T-helper 17 cell (primary cell): ENCODE results near the gene FETUB. TPM values are rescaled to one million over a fixed set of nuclear protein-coding genes. Genes with fewer than 3 reads are reported as not detected.

Experiments
- ATAC-seq: fragments of 150-1000 bp; cut with Tn5 transposase; 2 replicates; pipeline ENCODE4 v1.10.0; 2021; ENCODE audit warnings: mild to moderate bottlenecking, moderate library complexity
- DNase-seq, 3 donors: peaks; one replicate each; pipeline versions ENCODE4 v3.0.0 to v3.0.0-alpha.2; 2020 to 2021
- H3K9me3 ChIP-seq: one replicate; pipeline ENCODE4 v1.7.0; 2013; ENCODE audit warnings: low read length, mild to moderate bottlenecking; ENCODE audit not compliant: control insufficient read depth, poor library complexity, severe bottlenecking
- H3K27ac Mint-ChIP-seq: one replicate; pipeline ENCODE4 v1.8.0; 2022; ENCODE audit warnings: mild to moderate bottlenecking, moderate library complexity, mixed read lengths
- H3K27me3 Mint-ChIP-seq: one replicate; pipeline ENCODE4 v1.8.0; 2022; ENCODE audit warnings: mixed read lengths
- H3K36me3 Mint-ChIP-seq: one replicate; pipeline ENCODE4 v1.8.0; 2022; ENCODE audit warnings: low read depth, mixed read lengths
- H3K4me1 Mint-ChIP-seq: one replicate; pipeline ENCODE4 v1.8.0; 2022; ENCODE audit warnings: mild to moderate bottlenecking, mixed read lengths
- H3K4me3 Mint-ChIP-seq: one replicate; pipeline ENCODE4 v1.8.0; 2022; ENCODE audit warnings: mild to moderate bottlenecking, moderate library complexity, mixed read lengths
- total RNA-seq, 4 donors: library from RNA in 2 of 4; stranded (reverse) in 2 of 4; gene quantifications; one replicate each; pipeline ENCODE4 v1.2.3 and lab custom pipeline; 2022 to 2026

Gene FETUB, protein sequence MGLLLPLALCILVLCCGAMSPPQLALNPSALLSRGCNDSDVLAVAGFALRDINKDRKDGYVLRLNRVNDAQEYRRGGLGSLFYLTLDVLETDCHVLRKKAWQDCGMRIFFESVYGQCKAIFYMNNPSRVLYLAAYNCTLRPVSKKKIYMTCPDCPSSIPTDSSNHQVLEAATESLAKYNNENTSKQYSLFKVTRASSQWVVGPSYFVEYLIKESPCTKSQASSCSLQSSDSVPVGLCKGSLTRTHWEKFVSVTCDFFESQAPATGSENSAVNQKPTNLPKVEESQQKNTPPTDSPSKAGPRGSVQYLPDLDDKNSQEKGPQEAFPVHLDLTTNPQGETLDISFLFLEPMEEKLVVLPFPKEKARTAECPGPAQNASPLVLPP
- total RNA-seq, result not detected
- 0 reads per million in 2 donors for total RNA-seq (lab: John Stamatoyannopoulos, UW)

DNA sequence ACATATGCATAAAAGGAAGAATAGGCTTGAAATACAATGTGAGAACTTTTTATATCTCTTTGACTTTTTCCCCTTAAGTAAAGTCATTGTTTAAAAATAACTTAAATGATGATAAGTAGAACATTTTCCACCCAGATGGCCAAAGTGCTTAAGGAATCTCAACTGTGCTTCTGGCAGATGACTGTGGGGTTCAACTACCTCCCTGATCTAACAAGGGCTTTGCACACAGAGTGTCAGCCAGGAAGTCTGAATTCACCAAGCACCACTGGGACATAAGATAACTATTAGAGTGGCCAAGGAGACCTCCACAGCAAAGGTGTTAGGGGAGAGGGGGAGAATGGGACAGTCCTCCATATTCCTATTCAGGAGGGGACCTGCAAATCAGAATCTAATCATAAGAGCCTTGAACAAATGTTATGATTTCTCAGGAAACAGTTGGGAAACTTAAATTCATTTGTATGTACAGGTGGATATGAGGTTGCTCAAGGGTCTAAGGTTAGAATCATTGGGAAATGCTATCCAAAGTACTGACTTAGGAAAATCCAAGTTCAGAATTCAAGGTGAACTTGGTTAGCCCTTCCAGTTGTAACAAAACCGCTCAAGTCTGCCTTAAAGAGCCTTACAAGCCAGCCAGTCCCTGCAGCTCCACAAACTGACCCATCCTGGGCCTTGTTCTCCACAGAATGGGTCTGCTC lies at the start of gene FETUB:
Gene FETUB, plus strand, starts transcription at position 622 of the 695 bp plus-strand sequence. Its CDS starts 62 bp downstream, at position 684.
- Mint-ChIP-seq H3K27ac (no peak within 1 kb of the TSS), H3K36me3 (peaks cover 3% of the 10 kb centered on the region), H3K27me3 (peaks cover 69% of the 10 kb centered on the region), H3K4me3 (no peak within 1 kb of the TSS), H3K4me1 (peaks cover 2% of the 10 kb centered on the region)
- ATAC-seq (no peak), DNase-seq (no peak)
- no peaks in the 10 kb centered on the region for H3K9me3 ChIP-seq

DNA sequence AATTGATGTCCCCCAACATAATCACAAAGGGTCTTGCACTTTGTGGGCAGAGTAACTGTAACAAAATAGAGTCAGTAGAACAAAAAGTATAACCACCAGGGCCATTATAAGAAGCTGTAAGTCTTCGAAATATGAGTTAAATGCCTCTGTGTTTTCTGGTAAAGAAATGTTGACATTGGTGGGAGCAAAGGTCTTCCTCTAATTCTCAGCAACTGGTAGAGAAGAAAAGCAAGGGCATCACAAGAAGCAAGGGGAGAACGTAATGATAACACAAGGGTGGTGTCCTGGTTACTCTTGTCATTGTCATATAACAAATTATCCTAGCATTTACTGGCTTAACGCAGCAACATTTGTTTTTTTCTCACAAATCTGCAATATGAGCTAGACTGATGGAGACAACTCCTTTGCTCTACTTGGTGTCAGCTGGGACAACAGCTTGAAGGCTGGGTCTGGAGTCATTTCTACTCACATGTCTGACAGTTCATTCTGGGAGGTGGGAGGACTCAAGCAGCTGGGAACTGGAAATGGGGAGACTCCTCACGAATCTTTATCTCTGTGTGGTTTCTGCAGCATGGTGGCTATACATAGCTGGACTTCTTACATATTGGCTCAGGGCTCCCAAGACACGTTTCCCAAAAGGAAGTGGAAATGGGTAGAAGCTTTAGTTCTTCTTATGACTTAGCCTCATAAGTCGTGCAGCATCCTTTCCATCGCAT lies 49.5 kb upstream of the FETUB start:
- no peaks in the 10 kb centered on the region for H3K9me3 ChIP-seq
- Mint-ChIP-seq H3K4me3 (no peak overlapping the region), H3K27ac (peak overlapping the region; percentile 84), H3K36me3 (no peaks in the 10 kb centered on the region), H3K27me3 (no peaks in the 10 kb centered on the region), H3K4me1 (peaks cover 8% of the 10 kb centered on the region)
- no peak for DNase-seq
- no peak for ATAC-seq

DNA sequence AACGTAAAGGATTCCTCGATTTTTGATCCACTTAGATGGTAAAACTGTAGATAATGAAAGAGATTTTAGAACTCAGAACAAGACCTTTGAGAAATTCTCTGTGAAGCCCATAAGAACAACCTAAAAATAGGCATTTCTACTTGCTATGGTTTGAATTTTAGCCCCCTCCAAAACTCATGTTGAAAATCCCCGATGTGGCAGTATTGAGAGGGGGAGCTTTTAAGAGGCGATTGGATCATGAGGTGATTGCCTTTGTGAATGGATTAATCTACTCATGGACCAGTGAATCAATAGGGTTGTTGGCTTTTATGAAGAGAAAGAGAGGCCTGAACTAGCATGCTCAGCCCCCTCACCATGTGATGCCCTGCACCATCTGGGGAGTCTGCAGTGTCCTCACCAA lies 47.5 kb upstream of the FETUB start:
- Mint-ChIP-seq H3K4me3 (no peak overlapping the region), H3K36me3 (no peaks in the 10 kb centered on the region), H3K27ac (no peak overlapping the region), H3K4me1 (peaks cover 8% of the 10 kb centered on the region), H3K27me3 (peaks cover 5% of the 10 kb centered on the region)
- ATAC-seq (no peak), DNase-seq (no peak)
- no peaks in the 10 kb centered on the region for H3K9me3 ChIP-seq

DNA sequence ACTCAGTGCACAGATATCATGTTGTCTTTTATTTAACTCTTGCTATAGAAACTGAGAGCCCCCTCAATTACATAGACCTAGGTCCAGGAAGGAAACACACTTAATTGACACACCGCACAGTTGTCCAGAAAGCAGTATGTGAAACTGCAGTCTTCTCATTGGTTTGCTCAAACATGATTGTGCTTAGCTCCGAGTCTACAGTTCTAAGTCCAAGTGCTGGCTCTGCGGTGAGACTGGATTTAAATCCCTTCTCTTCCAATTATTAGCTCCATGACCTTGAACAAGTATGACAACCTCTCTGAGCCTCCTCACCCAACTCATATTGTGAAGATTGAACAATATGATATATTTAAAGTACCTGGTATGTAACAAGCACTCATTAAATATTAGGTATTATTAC lies 46.3 kb upstream of the FETUB start:
- Mint-ChIP-seq H3K27me3 (peaks cover 9% of the 10 kb centered on the region), H3K36me3 (no peaks in the 10 kb centered on the region), H3K4me1 (peaks cover 8% of the 10 kb centered on the region), H3K27ac (no peak overlapping the region), H3K4me3 (no peak overlapping the region)
- no peak for DNase-seq
- no peaks in the 10 kb centered on the region for H3K9me3 ChIP-seq
- no peak for ATAC-seq

DNA sequence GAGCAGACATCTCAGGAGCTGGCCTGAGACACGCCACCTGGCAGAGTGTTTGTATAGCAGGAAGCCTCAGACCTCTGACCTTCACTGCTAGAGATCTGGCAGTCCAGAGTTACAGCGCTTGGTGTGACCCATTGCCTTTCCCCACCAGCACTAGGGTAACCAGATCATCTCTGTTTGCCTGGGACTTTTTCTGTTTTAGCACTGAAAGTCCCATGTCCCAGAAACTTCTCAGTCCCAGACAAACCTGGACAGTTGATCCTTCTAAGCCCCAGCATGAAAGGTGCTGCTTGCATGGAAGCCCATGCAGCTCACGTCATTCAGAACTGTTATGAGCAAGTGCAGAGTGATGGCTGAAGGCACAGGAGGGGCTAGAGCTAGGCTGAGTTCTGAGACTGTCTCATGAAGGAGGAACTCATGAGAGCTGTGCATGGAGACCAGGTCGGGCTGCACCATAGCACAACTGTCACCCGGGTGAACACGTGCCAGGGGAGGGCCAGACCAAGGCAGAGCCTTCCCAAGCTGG lies 45.5 kb upstream of the FETUB start:
- no peaks in the 10 kb centered on the region for H3K9me3 ChIP-seq
- Mint-ChIP-seq H3K27ac (no peak overlapping the region), H3K4me1 (peaks cover 8% of the 10 kb centered on the region), H3K4me3 (no peak overlapping the region), H3K27me3 (peaks cover 9% of the 10 kb centered on the region), H3K36me3 (no peaks in the 10 kb centered on the region)
- ATAC-seq, result no peak
- DNase-seq, result no peak

DNA sequence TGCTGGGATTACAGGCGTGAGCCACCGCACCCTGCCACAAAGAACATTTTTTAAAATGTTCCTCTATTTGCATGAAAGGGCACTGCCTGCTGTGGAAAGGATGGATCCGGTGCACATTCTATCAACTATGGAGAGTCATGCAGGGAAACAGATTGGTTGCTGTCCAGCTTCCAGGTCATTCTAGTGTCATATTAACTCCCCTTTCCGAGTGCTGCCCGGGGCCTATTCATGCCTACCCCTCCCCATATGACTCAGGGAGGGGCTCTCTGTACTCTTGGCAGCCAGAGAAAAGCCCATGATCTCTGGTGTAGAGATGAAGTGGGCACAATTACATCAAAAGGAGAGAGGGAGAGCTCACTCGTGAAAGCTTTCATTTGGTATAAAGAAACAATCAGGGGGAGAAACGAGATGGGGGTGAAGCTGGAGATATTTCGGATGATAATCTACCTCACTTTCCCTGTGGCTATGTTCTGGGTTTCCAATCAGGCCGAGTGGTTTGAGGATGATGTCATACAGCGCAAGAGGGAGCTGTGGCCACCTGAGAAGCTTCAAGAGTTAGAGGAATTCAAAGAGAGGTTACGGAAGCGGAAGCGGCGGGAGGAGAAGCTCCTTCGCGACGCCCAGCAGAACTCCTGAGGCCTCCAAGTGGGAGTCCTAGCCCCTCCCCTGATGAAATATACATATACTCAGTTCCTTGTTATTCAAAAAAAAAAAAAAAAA lies 43.5 kb upstream of the FETUB start:
- Mint-ChIP-seq H3K36me3 (no peaks in the 10 kb centered on the region), H3K27ac (no peak overlapping the region), H3K4me3 (no peak overlapping the region), H3K4me1 (peaks cover 2% of the 10 kb centered on the region), H3K27me3 (peaks cover 9% of the 10 kb centered on the region)
- ATAC-seq (no peak), DNase-seq (no peak)
- no peaks in the 10 kb centered on the region for H3K9me3 ChIP-seq

DNA sequence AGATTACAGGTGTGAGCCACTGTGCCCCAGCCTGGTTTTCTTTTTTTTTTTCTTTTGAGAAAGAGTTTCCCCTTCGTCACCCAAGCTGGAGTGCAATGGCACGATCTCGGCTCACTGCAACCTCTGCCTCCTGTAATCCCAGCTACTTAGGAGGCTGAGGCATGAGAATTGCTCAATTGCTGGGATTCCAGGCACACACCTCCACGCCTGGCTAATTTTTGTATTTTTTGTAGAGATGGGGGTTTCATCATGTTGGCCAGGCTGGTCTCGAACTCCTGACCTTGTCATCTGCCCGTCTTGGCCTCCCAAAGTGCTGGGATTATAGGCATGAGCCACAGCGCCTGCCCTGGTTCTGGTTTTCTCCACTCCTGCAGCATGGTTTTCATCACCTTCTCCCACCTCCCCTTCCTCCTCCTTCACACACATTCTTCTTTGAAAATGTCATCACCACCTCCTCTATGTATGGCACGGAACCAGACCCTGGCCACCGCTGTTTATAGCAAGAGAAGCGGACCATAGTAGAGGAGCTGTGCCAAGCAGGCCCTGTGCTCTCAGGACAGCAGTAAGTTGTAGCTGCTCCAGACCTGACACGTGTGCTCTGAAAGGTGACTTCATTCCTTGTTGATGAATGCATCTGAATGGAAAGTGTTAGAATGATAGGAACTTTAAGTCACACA lies 42.0 kb upstream of the FETUB start:
- H3K4me3 Mint-ChIP-seq, result no peak overlapping the region
- H3K27ac Mint-ChIP-seq, result no peak overlapping the region
- H3K9me3 ChIP-seq, result no peaks in the 10 kb centered on the region
- ATAC-seq (no peak), DNase-seq (no peak)
- H3K36me3 Mint-ChIP-seq, result no peaks in the 10 kb centered on the region
- H3K27me3 Mint-ChIP-seq, result peaks cover 9% of the 10 kb centered on the region
- H3K4me1 Mint-ChIP-seq, result peaks cover 2% of the 10 kb centered on the region

DNA sequence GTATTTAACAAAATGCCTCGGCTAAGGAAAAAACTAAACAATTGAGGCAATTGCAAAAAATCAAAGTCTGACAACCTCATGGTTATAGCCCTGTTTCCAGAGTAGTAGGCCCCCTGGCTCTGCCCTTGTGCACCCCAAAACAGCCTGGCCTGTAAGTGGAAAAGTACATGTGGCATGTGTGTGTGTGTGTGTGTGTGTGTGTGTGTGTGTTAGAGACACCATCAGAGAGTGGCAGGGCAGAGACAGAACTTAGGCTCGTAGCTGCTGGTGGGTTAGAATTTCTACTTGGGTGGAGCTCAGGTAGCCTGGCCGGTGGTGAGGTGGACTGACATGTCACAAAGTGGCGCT lies 41.4 kb upstream of the FETUB start:
- no peak overlapping the region for H3K27ac Mint-ChIP-seq
- no peaks in the 10 kb centered on the region for H3K36me3 Mint-ChIP-seq
- DNase-seq (no peak), ATAC-seq (no peak)
- H3K27me3 Mint-ChIP-seq, result peaks cover 9% of the 10 kb centered on the region
- H3K4me1 Mint-ChIP-seq, result peaks cover 2% of the 10 kb centered on the region
- no peaks in the 10 kb centered on the region for H3K9me3 ChIP-seq
- no peak overlapping the region for H3K4me3 Mint-ChIP-seq

DNA sequence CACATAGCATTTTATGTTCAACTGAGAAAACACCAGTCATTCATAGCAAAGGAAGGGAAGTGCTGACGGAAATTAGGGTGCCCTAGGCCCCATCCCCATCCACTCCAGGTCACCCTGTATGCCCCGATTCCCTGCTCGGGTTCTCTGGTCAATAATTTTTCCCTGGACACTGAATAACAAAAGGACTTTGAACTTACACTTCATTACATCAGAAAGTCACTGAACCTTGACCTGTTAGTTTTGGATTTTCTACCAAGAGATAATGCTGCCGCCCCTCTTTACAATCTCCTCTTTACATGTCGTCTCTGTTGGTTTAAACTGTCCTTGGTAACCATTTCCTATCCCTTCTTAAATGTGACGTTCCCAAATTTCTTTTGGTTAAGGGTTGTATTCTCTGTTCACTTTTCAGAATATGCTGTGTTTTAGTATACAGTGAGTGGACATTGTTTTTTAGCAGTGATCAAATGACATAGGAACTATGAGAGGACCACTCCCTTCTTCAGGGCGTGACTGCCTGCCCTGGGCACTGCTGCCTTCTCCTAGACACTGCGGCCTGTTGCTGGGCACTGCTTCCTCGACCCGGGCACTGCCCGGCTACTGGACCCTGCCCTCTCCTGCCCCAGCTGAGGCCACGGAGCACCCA lies 40.9 kb upstream of the FETUB start:
- Mint-ChIP-seq H3K4me3 (no peak overlapping the region), H3K36me3 (no peaks in the 10 kb centered on the region), H3K27me3 (peaks cover 14% of the 10 kb centered on the region), H3K4me1 (peaks cover 2% of the 10 kb centered on the region), H3K27ac (no peak overlapping the region)
- no peaks in the 10 kb centered on the region for H3K9me3 ChIP-seq
- DNase-seq, result no peak
- no peak for ATAC-seq

DNA sequence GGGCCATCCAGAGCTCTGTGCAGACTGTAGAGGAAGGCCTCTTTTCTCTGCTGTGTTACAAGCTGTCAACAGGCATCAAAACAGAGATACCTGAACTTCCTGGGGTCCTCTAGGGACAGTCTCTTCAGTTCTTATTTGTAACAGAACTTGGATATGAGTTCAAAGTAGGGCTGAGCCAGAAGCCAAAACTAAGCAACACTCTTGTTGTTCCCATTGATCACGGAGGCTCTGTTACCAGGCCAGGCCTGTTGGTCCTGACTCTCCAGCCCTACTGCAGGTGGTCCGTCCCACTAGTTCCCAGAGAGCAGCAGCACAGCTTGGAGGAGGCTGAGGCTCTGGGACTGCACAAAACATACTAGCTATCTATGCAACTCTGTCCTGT lies 40.4 kb upstream of the FETUB start:
- Mint-ChIP-seq H3K27ac (no peak overlapping the region), H3K27me3 (peaks cover 18% of the 10 kb centered on the region), H3K4me3 (no peak overlapping the region), H3K36me3 (no peaks in the 10 kb centered on the region), H3K4me1 (peaks cover 2% of the 10 kb centered on the region)
- H3K9me3 ChIP-seq, result no peaks in the 10 kb centered on the region
- no peak for ATAC-seq
- no peak for DNase-seq

DNA sequence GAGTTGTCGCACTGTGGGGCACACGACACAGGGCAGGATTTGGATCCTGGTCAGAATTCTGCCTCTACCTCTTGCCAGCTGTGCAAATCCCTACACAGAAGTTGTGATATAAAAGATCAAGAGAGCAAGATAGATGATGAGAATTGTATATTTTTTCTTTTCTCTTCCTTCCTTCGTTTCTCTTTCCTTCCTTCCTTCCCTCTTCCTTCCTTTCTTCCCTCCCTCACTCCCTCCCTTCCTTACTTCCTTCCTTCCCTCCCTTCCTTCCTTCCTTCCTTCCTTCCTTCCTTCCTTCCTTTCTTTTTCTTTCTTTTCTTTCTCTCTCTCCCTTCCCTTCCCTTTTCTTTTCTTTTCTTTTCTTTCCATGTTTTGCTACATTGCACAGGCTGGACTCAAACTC lies 39.3 kb upstream of the FETUB start:
- no peak overlapping the region for H3K27ac Mint-ChIP-seq
- H3K9me3 ChIP-seq, result no peaks in the 10 kb centered on the region
- DNase-seq, result no peak
- peaks cover 2% of the 10 kb centered on the region for H3K4me1 Mint-ChIP-seq
- ATAC-seq, result no peak
- H3K36me3 Mint-ChIP-seq, result no peaks in the 10 kb centered on the region
- peaks cover 27% of the 10 kb centered on the region for H3K27me3 Mint-ChIP-seq
- no peak overlapping the region for H3K4me3 Mint-ChIP-seq

DNA sequence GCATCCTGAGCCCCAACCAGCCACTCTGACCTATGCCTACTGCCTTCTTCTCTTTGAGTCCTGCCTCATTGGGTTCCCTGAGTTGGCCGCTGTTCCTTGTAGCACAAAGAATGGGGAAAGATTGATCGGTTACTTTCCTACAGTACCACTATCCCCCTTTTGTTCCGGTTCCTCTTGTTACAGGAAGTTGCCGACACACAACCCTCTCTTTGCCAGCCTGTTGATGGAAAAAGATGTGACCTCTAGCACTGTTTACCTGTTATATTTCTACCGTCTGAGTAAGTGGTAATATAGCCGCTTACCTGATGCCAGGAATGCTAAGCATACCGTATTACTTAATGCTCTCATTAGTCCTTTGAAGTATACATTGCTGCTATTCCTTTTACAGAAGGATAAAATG lies 37.0 kb upstream of the FETUB start:
- H3K36me3 Mint-ChIP-seq, result no peaks in the 10 kb centered on the region
- peaks cover 2% of the 10 kb centered on the region for H3K4me1 Mint-ChIP-seq
- ATAC-seq (no peak), DNase-seq (no peak)
- H3K27me3 Mint-ChIP-seq, result peaks cover 22% of the 10 kb centered on the region
- no peaks in the 10 kb centered on the region for H3K9me3 ChIP-seq
- no peak overlapping the region for H3K27ac Mint-ChIP-seq
- H3K4me3 Mint-ChIP-seq, result no peak overlapping the region
